ENCODE data around the gene ANO8. TPM values are rescaled to one million over a fixed set of nuclear protein-coding genes. Genes with fewer than 3 reads are reported as not detected.

Gene ANO8
- total RNA-seq, 1 donor from 2014 or later = 16.7 TPM

GRCh38 chr19:17294051-17294891 is 40.4 kb downstream of the ANO8 start:
- Mint-ChIP-seq H3K27me3 (ENCODE audit: low read depth) (no peaks in the 10 kb centered on the region), H3K27ac (ENCODE audit: unreplicated experiment) (no peak overlapping the region), H3K36me3 (ENCODE audit: low read depth) (peaks cover 1% of the 10 kb centered on the region), H3K4me3 (ENCODE audit: unreplicated experiment) (no peak overlapping the region), H3K4me1 (ENCODE audit: low read depth) (peaks cover 8% of the 10 kb centered on the region), H3K9me3 (ENCODE audit: low read depth) (no peaks in the 10 kb centered on the region)
- TF ChIP-seq CTCF (IDR thresholded peaks at IDR 0.05) = no peak
- DNase-seq (ENCODE audit: low spot score) = no peak

GRCh38 chr19:17293605-17294004 is 41.0 kb downstream of the ANO8 start:
- Mint-ChIP-seq H3K36me3 (ENCODE audit: low read depth) (peaks cover 1% of the 10 kb centered on the region), H3K27ac (ENCODE audit: unreplicated experiment) (no peak overlapping the region), H3K4me1 (ENCODE audit: low read depth) (peaks cover 8% of the 10 kb centered on the region), H3K27me3 (ENCODE audit: low read depth) (no peaks in the 10 kb centered on the region), H3K9me3 (ENCODE audit: low read depth) (no peaks in the 10 kb centered on the region), H3K4me3 (ENCODE audit: unreplicated experiment) (no peak overlapping the region)
- TF ChIP-seq CTCF (IDR thresholded peaks at IDR 0.05) = no peak
- no peak for DNase-seq (ENCODE audit: low spot score)

GRCh38 chr19:17292301-17293074 is 42.2 kb downstream of the ANO8 start:
- peak overlapping the region; percentile 85 for H3K27ac Mint-ChIP-seq (ENCODE audit: unreplicated experiment)
- H3K27me3 Mint-ChIP-seq (ENCODE audit: low read depth) = no peaks in the 10 kb centered on the region
- no peaks in the 10 kb centered on the region for H3K9me3 Mint-ChIP-seq (ENCODE audit: low read depth)
- H3K4me1 Mint-ChIP-seq (ENCODE audit: low read depth) = peaks cover 8% of the 10 kb centered on the region
- TF ChIP-seq CTCF (IDR thresholded peaks at IDR 0.05) = peak; percentile 83
- H3K4me3 Mint-ChIP-seq (ENCODE audit: unreplicated experiment) = peak overlapping the region; percentile 82
- no peak for DNase-seq (ENCODE audit: low spot score)
- no peaks in the 10 kb centered on the region for H3K36me3 Mint-ChIP-seq (ENCODE audit: low read depth)

- H3K27me3 Mint-ChIP-seq (ENCODE audit: low read depth) = no peaks in the 10 kb centered on the region
- DNase-seq (ENCODE audit: low spot score) = no peak
- no peak overlapping the region for H3K27ac Mint-ChIP-seq (ENCODE audit: unreplicated experiment)
- H3K9me3 Mint-ChIP-seq (ENCODE audit: low read depth) = no peaks in the 10 kb centered on the region
- peak overlapping the region; percentile 22 for H3K4me3 Mint-ChIP-seq (ENCODE audit: unreplicated experiment)
- peaks cover 8% of the 10 kb centered on the region for H3K4me1 Mint-ChIP-seq (ENCODE audit: low read depth)
- TF ChIP-seq CTCF (IDR thresholded peaks at IDR 0.05) = no peak
- H3K36me3 Mint-ChIP-seq (ENCODE audit: low read depth) = no peaks in the 10 kb centered on the region
Observed at GRCh38 chr19:17289489-17289888, 45.2 kb downstream of the ANO8 start.

GRCh38 chr19:17286752-17287151 is 47.9 kb downstream of the ANO8 start:
- peaks cover 7% of the 10 kb centered on the region for H3K4me1 Mint-ChIP-seq (ENCODE audit: low read depth)

More at GRCh38 chr19:17286752-17287151, 47.9 kb downstream of the ANO8 start:
- Mint-ChIP-seq H3K9me3 (ENCODE audit: low read depth) (no peaks in the 10 kb centered on the region), H3K4me3 (ENCODE audit: unreplicated experiment) (no peak overlapping the region), H3K27me3 (ENCODE audit: low read depth) (no peaks in the 10 kb centered on the region), H3K36me3 (ENCODE audit: low read depth) (no peaks in the 10 kb centered on the region), H3K27ac (ENCODE audit: unreplicated experiment) (no peak overlapping the region)
- no peak for DNase-seq (ENCODE audit: low spot score)
- TF ChIP-seq CTCF (IDR thresholded peaks at IDR 0.05) = no peak

All from chondrocyte (in vitro differentiated cells).